RWPE2 (cell line): ENCODE results near the gene ASB18.
"Not testable (repeated sequence)": the region's sequence is repeated elsewhere in the genome, so short reads cannot be mapped to it uniquely, and the experiment has no call there.

Experiments used
- ATAC-seq: fragments of 200-7000 bp; cut with Tn5 transposase; 3 replicates; pipeline ENCODE4 v1.9.1; 2021; ENCODE audit warnings: low read depth
- DNase-seq: peaks from one replicate; pipeline ENCODE4 v3.0.0-alpha.2; 2020; ENCODE audit warnings: low spot score
- H3K27ac ChIP-seq: fragments of 450-650 bp; 2 replicates; pipeline ENCODE4 v1.5.1; 2017; ENCODE audit warnings: mild to moderate bottlenecking; ENCODE audit not compliant: poor library complexity, severe bottlenecking
- H3K27me3 ChIP-seq: fragments of 250-450 bp; sonication (Bioruptor Pico); 2 replicates; pipeline ENCODE4 v1.5.1; 2021; ENCODE audit warnings: mild to moderate bottlenecking, moderate library complexity; ENCODE audit not compliant: insufficient read depth, poor library complexity, severe bottlenecking
- H3K36me3 ChIP-seq: fragments of 250-450 bp; sonication (Bioruptor Pico); 2 replicates; pipeline ENCODE4 v1.5.1; 2020; ENCODE audit warnings: low read depth, mild to moderate bottlenecking, moderate library complexity
- H3K4me1 ChIP-seq: fragments of 250-450 bp; sonication (Bioruptor Pico); 2 replicates; pipeline ENCODE4 v1.5.1; 2021; ENCODE audit warnings: mild to moderate bottlenecking, moderate library complexity; ENCODE audit not compliant: insufficient read depth, poor library complexity, severe bottlenecking
- H3K4me3 ChIP-seq: fragments of 250-450 bp; sonication (Bioruptor Pico); 2 replicates; pipeline ENCODE4 v1.5.1; 2021; ENCODE audit warnings: mild to moderate bottlenecking, moderate library complexity; ENCODE audit not compliant: severe bottlenecking
- H3K9me3 ChIP-seq: fragments of 250-450 bp; sonication (Bioruptor Pico); 2 replicates; pipeline ENCODE4 v1.5.1; 2021; ENCODE audit warnings: mild to moderate bottlenecking, moderate library complexity; ENCODE audit not compliant: severe bottlenecking
- CTCF ChIP-seq: fragments of 450-650 bp; IDR thresholded peaks from one replicate; pipeline ENCODE4 v1.5.1; 2017; ENCODE audit warnings: mild to moderate bottlenecking, moderate library complexity; ENCODE audit not compliant: poor library complexity, severe bottlenecking

ASB18 gene

DNA sequence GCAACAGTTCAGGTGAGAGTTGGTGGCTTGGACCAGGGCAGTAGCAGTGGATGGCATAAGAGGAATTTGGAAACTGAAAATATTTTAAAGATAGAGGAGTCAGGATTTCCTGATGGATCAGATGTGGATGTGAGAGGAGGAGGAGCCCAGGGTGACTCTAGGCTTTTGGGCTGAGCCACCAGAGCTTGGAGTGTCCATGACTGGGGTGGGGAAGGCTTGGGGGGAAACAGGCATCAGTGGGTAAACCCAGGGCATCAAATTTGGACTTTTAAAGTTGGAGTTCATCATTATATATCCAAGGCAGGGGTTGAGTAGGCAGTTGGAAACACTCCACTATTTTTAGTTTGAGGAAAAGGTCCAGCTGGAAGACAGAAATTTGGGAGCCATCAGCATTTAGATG, 27.3 kb upstream of the ASB18 start:
- DNase-seq (no peak), ATAC-seq (no peak)
- Histone ChIP-seq H3K9me3 (no peaks in the 10 kb centered on the region), H3K4me1 (no peaks in the 10 kb centered on the region), H3K27me3 (peaks cover 31% of the 10 kb centered on the region), H3K36me3 (no peaks in the 10 kb centered on the region), H3K4me3 (no peak overlapping the region), H3K27ac (no peak overlapping the region)
- no peak for TF ChIP-seq CTCF

GRCh38 chr2:236290742-236291425, 26.7 kb upstream of the ASB18 start:
- Histone ChIP-seq H3K4me1 (no peaks in the 10 kb centered on the region), H3K27me3 (peaks cover 27% of the 10 kb centered on the region), H3K27ac (no peak overlapping the region), H3K9me3 (no peaks in the 10 kb centered on the region), H3K4me3 (no peak overlapping the region), H3K36me3 (no peaks in the 10 kb centered on the region)
- ATAC-seq (no peak), DNase-seq (no peak)
- no peak for TF ChIP-seq CTCF

GRCh38 chr2:236289766-236290462, 25.7 kb upstream of the ASB18 start:
- no peaks in the 10 kb centered on the region for H3K9me3 ChIP-seq
- no peak overlapping the region for H3K27ac ChIP-seq
- ATAC-seq: no peak
- DNase-seq: no peak
- no peak overlapping the region for H3K4me3 ChIP-seq
- peaks cover 21% of the 10 kb centered on the region for H3K27me3 ChIP-seq
- no peaks in the 10 kb centered on the region for H3K36me3 ChIP-seq
- TF ChIP-seq CTCF: no peak
- no peaks in the 10 kb centered on the region for H3K4me1 ChIP-seq

DNA sequence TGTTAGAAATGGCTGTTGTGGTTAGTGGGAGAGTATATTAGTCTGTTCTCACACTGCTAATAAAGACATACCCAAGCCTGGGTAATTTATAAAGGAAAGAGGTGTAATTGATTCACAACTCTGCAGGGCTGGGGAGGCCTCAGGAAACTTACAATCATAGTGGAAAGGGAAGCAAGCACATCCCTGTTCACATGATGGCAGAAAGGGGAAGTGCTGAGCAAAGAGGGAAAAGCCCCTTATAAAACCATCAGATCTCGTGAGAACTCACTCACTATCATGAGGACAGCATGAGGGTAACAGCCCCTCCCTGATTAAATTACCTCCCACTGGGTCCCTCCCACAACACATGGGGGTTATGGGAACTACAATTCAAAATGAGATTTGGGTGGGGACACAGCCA, 24.2 kb upstream of the ASB18 start:
- H3K4me1 ChIP-seq, H3K4me3 ChIP-seq, DNase-seq, H3K9me3 ChIP-seq, H3K27ac ChIP-seq, ATAC-seq, H3K36me3 ChIP-seq: not testable (repeated sequence)
- peaks cover 17% of the 10 kb centered on the region for H3K27me3 ChIP-seq

- H3K4me1 ChIP-seq: no peaks in the 10 kb centered on the region
- no peak overlapping the region for H3K4me3 ChIP-seq
- DNase-seq (no peak), ATAC-seq (no peak)
- no peaks in the 10 kb centered on the region for H3K9me3 ChIP-seq
- no peaks in the 10 kb centered on the region for H3K36me3 ChIP-seq
- TF ChIP-seq CTCF: no peak
- peaks cover 17% of the 10 kb centered on the region for H3K27me3 ChIP-seq
- no peak overlapping the region for H3K27ac ChIP-seq
Observed at GRCh38 chr2:236287656-236288055, 23.4 kb upstream of the ASB18 start.
